ENCODE data around the gene P3H2.
"Not testable (repeated sequence)": the region's sequence is repeated elsewhere in the genome, so short reads cannot be mapped to it uniquely, and the experiment has no call there.

P3H2 gene

GRCh38 chr3:190120269-190121060 is at the start of gene P3H2:
Gene P3H2, minus strand, starts transcription at chr3:190120897. Its CDS starts 166 bp downstream, at chr3:190120731.
- DNase-seq = no peak

GRCh38 chr3:190169877-190170276 is 49.2 kb upstream of the P3H2 start:
- no peak for DNase-seq

- DNase-seq = no peak
Observed at GRCh38 chr3:190169243-190169642, 48.5 kb upstream of the P3H2 start.

GRCh38 chr3:190167936-190168680 is 47.4 kb upstream of the P3H2 start:
- DNase-seq = no peak

- no peak for DNase-seq
Observed at GRCh38 chr3:190166948-190167347, 46.3 kb upstream of the P3H2 start.

- no peak for DNase-seq
Observed at GRCh38 chr3:190165253-190165652, 44.6 kb upstream of the P3H2 start.

- DNase-seq = not testable (repeated sequence)
Observed at GRCh38 chr3:190162013-190162412, 41.3 kb upstream of the P3H2 start.

- DNase-seq = no peak
Observed at GRCh38 chr3:190159902-190160435, 39.3 kb upstream of the P3H2 start.

- DNase-seq = no peak
Observed at GRCh38 chr3:190158261-190158660, 37.6 kb upstream of the P3H2 start.

- DNase-seq = no peak
Observed at GRCh38 chr3:190155752-190156151, 35.1 kb upstream of the P3H2 start.

- no peak for DNase-seq
Observed at GRCh38 chr3:190150681-190151080, 30.0 kb upstream of the P3H2 start.

GRCh38 chr3:190149830-190150619 is 29.3 kb upstream of the P3H2 start:
- DNase-seq = not testable (repeated sequence)

GRCh38 chr3:190144793-190145192 is 24.1 kb upstream of the P3H2 start:
- not testable (repeated sequence) for DNase-seq

- DNase-seq = no peak
Observed at GRCh38 chr3:190142041-190142440, 21.3 kb upstream of the P3H2 start.

- no peak for DNase-seq
Observed at GRCh38 chr3:190139365-190139764, 18.7 kb upstream of the P3H2 start.

- no peak for DNase-seq
Observed at GRCh38 chr3:190132371-190132770, 11.7 kb upstream of the P3H2 start.

GRCh38 chr3:190131329-190131728 is 10.6 kb upstream of the P3H2 start:
- DNase-seq = no peak

- DNase-seq = no peak
Observed at GRCh38 chr3:190130696-190131095, 10.0 kb upstream of the P3H2 start.

- no peak for DNase-seq
Observed at GRCh38 chr3:190130037-190130436, 9.3 kb upstream of the P3H2 start.

GRCh38 chr3:190127797-190128196 is 7.1 kb upstream of the P3H2 start:
- DNase-seq = no peak

- no peak for DNase-seq
Observed at GRCh38 chr3:190127195-190127594, 6.5 kb upstream of the P3H2 start.

- DNase-seq = no peak
Observed at GRCh38 chr3:190125436-190126068, 4.9 kb upstream of the P3H2 start.

- DNase-seq = no peak
Observed at GRCh38 chr3:190124067-190124466, 3.4 kb upstream of the P3H2 start.
